Measurements from ENCODE around the gene TNIK. TPM values are rescaled to one million over a fixed set of nuclear protein-coding genes. Genes with fewer than 3 reads are reported as not detected.

TNIK gene
- total and polyA plus RNA-seq, 2 of the 13 experiments (the other 11 are each of a cell fraction or from before 2014, with no cell fraction given), result 0.15 to 0.22 TPM

DNA sequence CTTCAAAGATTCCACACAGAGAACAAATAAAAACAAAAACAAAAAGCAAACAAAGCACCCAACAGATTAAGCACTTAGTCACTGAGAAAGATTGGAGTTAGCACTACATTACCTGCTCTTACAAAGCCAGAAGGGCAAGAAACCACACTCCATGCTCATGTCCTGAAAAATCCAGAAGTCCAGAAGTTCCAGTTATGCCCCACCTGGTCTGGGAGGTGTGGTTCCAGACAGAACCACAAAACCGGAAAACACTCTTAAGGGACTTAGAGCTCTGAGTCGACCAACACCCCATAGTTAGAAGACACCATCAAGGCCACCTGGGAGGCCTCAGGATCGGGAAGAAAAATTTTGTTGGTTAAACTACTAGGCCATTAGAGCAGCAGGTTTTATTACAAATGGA is 88.9 kb downstream of the TNIK start (continued):
- TF ChIP-seq, protein P1, sequence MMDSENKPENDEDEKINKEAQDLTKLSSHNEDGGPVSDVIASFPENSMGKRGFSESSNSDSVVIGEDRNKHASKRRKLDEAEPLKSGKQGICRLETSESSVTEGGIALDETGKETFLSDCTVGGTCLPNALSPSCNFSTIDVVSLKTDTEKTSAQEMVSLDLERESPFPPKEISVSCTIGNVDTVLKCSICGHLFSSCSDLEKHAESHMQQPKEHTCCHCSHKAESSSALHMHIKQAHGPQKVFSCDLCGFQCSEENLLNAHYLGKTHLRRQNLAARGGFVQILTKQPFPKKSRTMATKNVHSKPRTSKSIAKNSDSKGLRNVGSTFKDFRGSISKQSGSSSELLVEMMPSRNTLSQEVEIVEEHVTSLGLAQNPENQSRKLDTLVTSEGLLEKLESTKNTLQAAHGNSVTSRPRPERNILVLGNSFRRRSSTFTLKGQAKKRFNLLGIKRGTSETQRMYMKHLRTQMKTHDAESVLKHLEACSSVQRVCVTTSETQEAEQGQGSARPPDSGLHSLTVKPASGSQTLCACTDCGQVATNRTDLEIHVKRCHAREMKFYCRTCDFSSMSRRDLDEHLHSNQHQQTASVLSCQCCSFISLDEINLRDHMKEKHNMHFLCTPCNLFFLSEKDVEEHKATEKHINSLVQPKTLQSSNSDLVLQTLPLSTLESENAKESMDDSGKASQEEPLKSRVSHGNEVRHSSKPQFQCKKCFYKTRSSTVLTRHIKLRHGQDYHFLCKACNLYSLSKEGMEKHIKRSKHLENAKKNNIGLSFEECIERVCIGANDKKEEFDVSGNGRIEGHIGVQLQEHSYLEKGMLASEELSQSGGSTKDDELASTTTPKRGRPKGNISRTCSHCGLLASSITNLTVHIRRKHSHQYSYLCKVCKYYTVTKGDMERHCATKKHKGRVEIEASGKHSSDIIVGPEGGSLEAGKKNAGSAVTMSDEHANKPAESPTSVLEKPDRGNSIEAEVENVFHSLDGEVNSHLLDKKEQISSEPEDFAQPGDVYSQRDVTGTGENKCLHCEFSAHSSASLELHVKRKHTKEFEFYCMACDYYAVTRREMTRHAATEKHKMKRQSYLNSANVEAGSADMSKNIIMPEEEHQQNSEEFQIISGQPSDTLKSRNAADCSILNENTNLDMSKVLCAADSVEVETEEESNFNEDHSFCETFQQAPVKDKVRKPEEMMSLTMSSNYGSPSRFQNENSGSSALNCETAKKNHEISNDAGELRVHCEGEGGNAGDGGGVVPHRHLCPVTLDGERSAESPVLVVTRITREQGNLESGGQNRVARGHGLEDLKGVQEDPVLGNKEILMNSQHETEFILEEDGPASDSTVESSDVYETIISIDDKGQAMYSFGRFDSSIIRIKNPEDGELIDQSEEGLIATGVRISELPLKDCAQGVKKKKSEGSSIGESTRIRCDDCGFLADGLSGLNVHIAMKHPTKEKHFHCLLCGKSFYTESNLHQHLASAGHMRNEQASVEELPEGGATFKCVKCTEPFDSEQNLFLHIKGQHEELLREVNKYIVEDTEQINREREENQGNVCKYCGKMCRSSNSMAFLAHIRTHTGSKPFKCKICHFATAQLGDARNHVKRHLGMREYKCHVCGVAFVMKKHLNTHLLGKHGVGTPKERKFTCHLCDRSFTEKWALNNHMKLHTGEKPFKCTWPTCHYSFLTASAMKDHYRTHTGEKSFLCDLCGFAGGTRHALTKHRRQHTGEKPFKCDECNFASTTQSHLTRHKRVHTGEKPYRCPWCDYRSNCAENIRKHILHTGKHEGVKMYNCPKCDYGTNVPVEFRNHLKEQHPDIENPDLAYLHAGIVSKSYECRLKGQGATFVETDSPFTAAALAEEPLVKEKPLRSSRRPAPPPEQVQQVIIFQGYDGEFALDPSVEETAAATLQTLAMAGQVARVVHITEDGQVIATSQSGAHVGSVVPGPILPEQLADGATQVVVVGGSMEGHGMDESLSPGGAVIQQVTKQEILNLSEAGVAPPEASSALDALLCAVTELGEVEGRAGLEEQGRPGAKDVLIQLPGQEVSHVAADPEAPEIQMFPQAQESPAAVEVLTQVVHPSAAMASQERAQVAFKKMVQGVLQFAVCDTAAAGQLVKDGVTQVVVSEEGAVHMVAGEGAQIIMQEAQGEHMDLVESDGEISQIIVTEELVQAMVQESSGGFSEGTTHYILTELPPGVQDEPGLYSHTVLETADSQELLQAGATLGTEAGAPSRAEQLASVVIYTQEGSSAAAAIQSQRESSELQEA (CRISPR knock-in tag; IDR thresholded peaks at IDR 0.05; ENCODE audit: not compliant biosample characterization), result no peak
- no peak for TF ChIP-seq GTF2F1 (IDR thresholded peaks at IDR 0.05; ENCODE audit: low read length)
- no peak for TF ChIP-seq CREM (IDR thresholded peaks at IDR 0.05)
- no peak for TF ChIP-seq CREM (CRISPR knock-in tag; IDR thresholded peaks at IDR 0.05)
- TF ChIP-seq IRX3 (CRISPR knock-in tag; IDR thresholded peaks at IDR 0.05; ENCODE audit: borderline replicate concordance, low read depth), result no peak
- no peak for TF ChIP-seq ZNF17 (CRISPR knock-in tag; IDR thresholded peaks at IDR 0.05)
- TF ChIP-seq, protein P2, sequence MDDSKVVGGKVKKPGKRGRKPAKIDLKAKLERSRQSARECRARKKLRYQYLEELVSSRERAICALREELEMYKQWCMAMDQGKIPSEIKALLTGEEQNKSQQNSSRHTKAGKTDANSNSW (CRISPR knock-in tag; IDR thresholded peaks at IDR 0.05; ENCODE audit: borderline replicate concordance), result no peak

Data from HepG2 (cell line).